GM21447 (cell line): ENCODE measurements around the gene KIF22.
"Not testable (repeated sequence)": the region's sequence is repeated elsewhere in the genome, so short reads cannot be mapped to it uniquely, and the experiment has no call there.

Experiments
- ATAC-seq: cut with Tn5 transposase; IDR thresholded peaks from one replicate; pipeline ENCODE4 v1.9.1; 2021; ENCODE audit not compliant: unreplicated experiment

The KIF22 gene

GRCh38 chr16:29812754-29813643 is 22.4 kb downstream of the KIF22 start:
- no peak for ATAC-seq

GRCh38 chr16:29813644-29814562 is 23.4 kb downstream of the KIF22 start:
- ATAC-seq, result no peak

GRCh38 chr16:29814592-29814991 is 24.0 kb downstream of the KIF22 start:
- ATAC-seq, result no peak

GRCh38 chr16:29815032-29815721 is 24.6 kb downstream of the KIF22 start:
- no peak for ATAC-seq

GRCh38 chr16:29815793-29816693 is 25.5 kb downstream of the KIF22 start, which contains the start of gene PAGR1:
PAGR1 (plus strand) TSS chr16:29816152; CDS start chr16:29816526, 374 bp downstream.
- ATAC-seq, result peak; percentile 50

- ATAC-seq, result peak; percentile 11
These were observed 26.3 kb downstream of the KIF22 start for GRCh38 chr16:29816694-29817441.

DNA sequence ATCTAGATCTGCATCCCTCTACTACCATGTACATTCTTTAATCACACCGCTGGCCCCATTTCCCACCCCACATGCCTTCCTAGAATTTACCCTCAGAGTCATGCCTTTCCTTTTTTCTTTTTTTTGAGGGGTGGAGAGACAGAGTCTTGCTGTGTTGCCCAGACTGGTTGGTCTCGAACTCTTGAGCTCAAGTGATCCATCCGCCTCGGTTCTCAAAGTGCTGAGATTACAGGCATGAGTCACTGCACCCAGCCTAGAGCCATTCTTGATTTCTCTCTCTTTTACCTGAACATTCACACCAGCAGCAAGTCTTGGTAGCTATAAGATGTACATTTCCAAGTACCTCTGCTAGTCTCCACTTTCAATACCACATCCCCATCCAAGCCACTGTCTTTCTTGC is 27.5 kb downstream of the KIF22 start:
- no peak for ATAC-seq

- ATAC-seq, result no peak
These were observed 29.0 kb downstream of the KIF22 start for GRCh38 chr16:29819506-29819905.

GRCh38 chr16:29820271-29820701 is 29.7 kb downstream of the KIF22 start, which contains the start of gene MVP:
MVP (plus strand) TSS chr16:29820462; CDS start chr16:29830550, 10,088 bp downstream.
- ATAC-seq, result no peak

DNA sequence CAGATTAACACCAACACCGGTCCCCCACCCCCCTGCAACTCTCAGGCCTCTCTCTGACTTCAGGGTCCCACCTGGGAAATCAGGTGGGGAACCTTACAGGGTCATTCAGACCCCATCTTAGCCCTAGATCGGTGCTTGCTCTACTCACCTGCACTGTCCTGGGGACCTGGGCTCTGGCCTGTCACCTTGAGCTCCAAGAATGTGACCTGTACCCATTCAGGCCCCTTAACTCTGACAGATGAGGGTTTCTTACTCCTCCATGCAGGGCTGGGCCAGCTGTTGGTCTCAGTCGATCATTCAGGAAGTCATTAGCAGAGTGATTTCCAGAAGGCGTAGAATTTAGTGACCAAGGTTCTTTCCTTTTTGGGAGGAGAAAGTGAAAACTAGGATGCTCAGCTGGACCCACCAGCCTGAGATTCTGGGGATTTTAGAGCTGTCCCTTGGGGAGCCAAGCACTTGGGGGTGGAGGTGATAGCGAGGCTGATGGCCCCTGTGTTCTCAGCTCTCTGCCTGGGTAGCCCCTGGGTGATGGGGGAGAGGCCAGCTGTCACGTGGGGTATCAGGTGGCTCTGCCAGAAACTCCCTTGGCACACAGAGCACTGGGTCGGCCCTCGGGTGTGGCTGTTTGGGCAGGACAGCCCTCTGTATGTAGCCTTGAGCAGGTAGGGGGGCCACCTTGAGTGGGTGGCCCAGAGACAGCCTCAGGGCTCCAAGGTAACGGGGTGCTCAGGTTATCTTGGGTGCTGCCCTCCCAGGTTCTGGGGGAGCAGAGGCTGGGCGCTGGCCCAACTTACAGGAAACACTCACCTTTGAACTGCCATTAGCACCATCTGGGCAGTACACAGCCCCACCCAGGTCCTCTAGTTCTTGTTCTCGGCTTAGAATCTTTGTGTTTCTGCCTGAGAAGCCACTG is 30.4 kb downstream of the KIF22 start:
- ATAC-seq, result peak; percentile 45

- no peak for ATAC-seq
These were observed 31.1 kb downstream of the KIF22 start for GRCh38 chr16:29821643-29822115.

GRCh38 chr16:29824589-29825144 is 34.1 kb downstream of the KIF22 start:
- ATAC-seq, result no peak

DNA sequence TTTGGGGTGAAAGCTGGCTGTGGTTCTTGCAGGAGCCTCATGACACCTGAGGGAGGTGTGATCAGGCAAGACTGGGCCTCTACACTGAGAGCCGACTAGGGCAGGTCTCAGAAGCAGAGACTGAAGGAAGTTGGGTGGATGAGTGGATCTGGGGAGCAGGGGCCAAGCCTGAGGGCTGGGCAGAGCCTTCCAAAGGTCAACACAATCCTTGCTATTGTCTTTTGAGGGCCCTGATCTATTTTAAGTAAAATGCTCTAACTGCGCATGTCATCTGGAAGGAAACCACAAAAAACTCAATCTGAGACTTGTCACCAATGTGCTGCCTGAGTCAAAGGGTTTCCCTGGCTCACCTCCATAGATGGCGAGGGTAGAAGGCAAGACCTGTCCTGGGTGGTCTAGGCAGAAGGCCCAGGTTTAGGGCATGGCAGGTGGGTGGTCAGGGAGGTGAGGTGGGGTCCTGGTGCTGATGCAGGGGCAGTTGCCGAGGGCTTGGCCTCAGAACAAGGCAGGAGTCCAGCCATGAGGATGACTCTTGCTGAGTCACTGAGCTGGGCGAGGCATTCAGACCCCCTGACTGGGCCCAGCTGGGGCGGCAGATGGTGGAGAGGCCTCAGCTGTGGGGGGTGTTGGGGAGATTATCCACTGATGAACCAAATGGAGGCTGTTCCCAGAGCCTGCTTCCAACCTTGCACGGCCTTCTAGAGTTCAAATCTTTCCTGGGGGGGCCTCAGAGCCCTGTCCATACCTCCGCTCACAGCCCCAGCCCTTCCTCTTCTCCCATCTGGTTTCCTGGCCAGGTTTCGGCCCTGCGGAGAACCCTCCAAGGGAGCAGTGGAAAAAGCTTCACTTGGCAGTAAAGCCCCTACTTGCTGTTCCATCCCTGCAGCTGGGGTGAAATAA is 34.8 kb downstream of the KIF22 start:
- no peak for ATAC-seq

DNA sequence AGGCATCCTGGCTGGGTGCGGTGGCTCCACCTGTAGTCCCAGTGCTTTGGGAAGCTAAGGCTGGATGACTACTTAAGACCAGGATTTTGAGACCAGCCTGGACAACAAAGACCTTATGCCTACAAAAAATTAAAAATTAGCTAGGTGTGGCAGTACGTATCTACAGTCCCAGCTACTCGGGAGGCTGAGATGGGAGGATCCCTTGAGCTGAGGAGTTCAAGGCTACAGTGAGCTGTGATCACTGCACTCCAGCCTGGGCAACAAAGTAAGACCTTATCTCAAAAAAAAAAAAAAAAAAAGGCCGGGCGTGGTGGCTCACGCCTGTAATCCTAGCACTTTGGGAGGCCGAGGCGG is 35.8 kb downstream of the KIF22 start:
- no peak for ATAC-seq

GRCh38 chr16:29830774-29831173 is 40.2 kb downstream of the KIF22 start:
- ATAC-seq, result no peak

DNA sequence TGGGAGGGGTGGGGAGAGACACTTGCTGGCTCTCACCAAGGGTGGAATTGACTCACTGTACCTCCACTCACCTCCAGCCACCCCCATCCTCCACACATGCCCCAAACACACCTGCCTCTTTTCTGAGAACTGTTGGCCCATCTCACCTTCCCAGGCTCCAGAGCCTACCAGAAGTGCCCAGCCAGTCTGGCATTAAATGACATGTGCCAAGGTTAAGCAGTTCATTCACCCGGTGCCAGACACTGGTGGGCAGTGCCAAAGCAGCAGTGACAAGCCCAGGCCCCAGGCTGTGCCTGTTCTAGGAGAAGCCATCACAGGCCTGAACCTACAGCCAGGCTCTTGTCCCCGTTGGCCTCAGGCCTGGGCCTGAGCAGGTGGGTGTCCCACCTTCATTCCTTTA is 40.9 kb downstream of the KIF22 start:
- no peak for ATAC-seq

DNA sequence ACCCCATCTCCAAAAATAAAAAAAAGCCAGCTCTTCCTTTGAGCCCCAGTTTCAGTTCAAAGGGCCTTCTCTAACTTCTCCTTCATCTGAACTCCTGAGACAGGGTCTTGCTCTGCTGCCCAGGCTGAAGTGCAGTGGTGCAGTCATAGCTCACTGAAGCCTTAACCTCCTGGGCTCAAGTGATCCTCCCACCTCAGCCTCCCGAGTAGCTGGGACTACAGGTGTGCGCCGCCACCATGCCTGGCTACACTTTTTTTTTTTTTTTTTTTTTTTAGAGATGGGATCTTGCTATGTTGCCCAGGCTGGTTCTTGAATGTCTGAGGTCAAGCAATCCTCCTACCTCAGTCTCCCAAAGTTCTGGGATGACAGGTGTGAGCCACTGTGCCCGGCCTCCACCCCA is 42.7 kb downstream of the KIF22 start:
- ATAC-seq, result not testable (repeated sequence)
